Cerebellar cortex (tissue), 1 donor: ENCODE data around the gene ITGB3.
A peak's percentile ranks its signal among the peaks of the same experiment; 100 is the strongest.

Experiments
- DNase-seq: peaks from one replicate; pipeline ENCODE4 v3.0.0-alpha.2; 2015; ENCODE audit warnings: low spot score

Gene ITGB3

GRCh38 chr17:47276444-47276843 is 22.8 kb downstream of the ITGB3 start:
- DNase-seq = no peak

GRCh38 chr17:47276868-47277267 is 23.2 kb downstream of the ITGB3 start:
- no peak for DNase-seq

GRCh38 chr17:47277921-47278320 is 24.3 kb downstream of the ITGB3 start:
- DNase-seq = no peak

GRCh38 chr17:47278561-47278960 is 24.9 kb downstream of the ITGB3 start:
- peak; percentile 6 for DNase-seq

GRCh38 chr17:47279062-47279801 is 25.6 kb downstream of the ITGB3 start:
- DNase-seq = no peak

GRCh38 chr17:47280072-47280811 is 26.6 kb downstream of the ITGB3 start:
- DNase-seq = no peak

GRCh38 chr17:47281216-47281615 is 27.6 kb downstream of the ITGB3 start:
- DNase-seq = no peak

- DNase-seq = no peak
These were observed 31.4 kb downstream of the ITGB3 start for GRCh38 chr17:47285003-47285402.

- DNase-seq = no peak
These were observed 32.7 kb downstream of the ITGB3 start for GRCh38 chr17:47286198-47286914.

GRCh38 chr17:47287068-47287467 is 33.4 kb downstream of the ITGB3 start:
- DNase-seq = no peak

GRCh38 chr17:47287639-47288038 is 34.0 kb downstream of the ITGB3 start:
- no peak for DNase-seq

- DNase-seq = no peak
These were observed 35.0 kb downstream of the ITGB3 start for GRCh38 chr17:47288531-47289116.

GRCh38 chr17:47289302-47289701 is 35.7 kb downstream of the ITGB3 start:
- DNase-seq = no peak

- DNase-seq = no peak
These were observed 37.2 kb downstream of the ITGB3 start for GRCh38 chr17:47290870-47291241.

- no peak for DNase-seq
These were observed 37.7 kb downstream of the ITGB3 start for GRCh38 chr17:47291242-47291873.

- no peak for DNase-seq
These were observed 38.6 kb downstream of the ITGB3 start for GRCh38 chr17:47292206-47292605.

GRCh38 chr17:47295037-47295873 is 41.6 kb downstream of the ITGB3 start:
- peak; percentile 8 for DNase-seq

GRCh38 chr17:47295874-47296255 is 42.2 kb downstream of the ITGB3 start:
- DNase-seq = no peak

GRCh38 chr17:47297661-47298400 is 44.2 kb downstream of the ITGB3 start:
- no peak for DNase-seq

GRCh38 chr17:47298712-47299111 is 45.1 kb downstream of the ITGB3 start:
- no peak for DNase-seq
